ENCODE measurements around the gene PSME3.

- TF ChIP-seq POLR2A (IDR thresholded peaks at IDR 0.05), result no peak
- TF ChIP-seq CTCF (IDR thresholded peaks at IDR 0.05), result no peak
Observed at GRCh38 chr17:42889809-42890208, 56.6 kb downstream of the PSME3 start.
